IPS DF 4.7 (cell line): ENCODE data around the gene LRRFIP2.
"Not testable (repeated sequence)": the region's sequence is repeated elsewhere in the genome, so short reads cannot be mapped to it uniquely, and the experiment has no call there.

Experiments used
- DNase-seq: peaks from one replicate; pipeline ENCODE4 v3.0.0-alpha.2; 2013; ENCODE audit warnings: low spot score; ENCODE audit errors: extremely low read depth

The LRRFIP2 gene

DNA sequence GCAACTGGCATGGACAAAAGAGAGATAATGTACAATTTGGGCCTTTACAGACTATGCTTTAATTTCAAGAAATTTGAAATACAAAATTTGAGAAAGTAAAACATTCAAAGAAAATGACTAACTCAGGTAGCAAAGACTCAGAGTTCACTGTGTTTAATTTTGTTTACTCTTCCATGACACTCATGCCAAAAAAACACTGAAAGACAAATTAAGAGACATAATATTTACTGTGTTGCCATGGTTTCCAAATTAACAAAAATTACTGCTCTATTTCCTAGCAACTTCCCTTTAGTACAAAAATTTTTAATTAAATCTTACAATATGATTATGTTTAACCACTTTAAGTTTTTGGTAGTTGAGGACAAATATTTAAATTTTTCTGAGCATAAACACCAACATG lies 29.6 kb downstream of the LRRFIP2 start:
- no peak for DNase-seq

DNA sequence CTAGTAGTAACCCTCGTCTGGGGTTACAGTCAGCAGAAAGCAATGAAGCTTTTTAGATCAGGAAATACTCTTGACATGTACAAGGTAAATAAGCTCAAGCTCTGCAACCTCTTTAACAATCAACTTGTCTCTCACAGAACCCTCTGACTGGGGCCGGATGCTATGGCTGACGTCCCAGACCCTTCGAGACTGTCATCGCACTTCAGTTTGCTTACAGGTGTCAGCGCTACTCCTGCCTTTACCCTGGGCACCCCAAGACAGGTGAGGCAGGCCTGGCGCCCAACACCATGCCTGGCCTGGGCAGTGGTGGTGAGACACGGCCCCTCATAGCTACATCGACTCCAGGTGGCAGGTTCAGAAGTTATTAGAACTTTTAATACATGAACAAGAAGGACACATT lies 30.6 kb downstream of the LRRFIP2 start:
- DNase-seq: no peak

DNA sequence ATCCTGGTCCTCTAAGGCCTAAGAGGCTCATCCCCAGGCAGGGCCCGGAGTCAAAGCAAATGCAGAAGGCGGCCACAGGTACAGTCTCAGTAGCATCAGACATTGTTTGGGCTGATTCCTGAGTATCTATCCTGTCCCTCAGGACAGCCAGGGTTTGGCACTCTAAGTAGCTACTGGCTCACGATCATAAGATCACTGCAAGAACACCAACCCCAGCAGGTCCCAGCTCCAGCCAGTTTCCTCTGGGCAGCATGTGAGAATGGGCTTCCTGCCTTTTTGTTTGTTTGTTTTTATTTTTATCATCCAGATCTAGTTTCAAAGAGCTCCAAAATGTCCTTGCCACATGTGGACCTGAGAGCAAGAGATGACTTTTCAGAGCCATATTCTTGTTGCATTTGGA lies 32.7 kb downstream of the LRRFIP2 start:
- no peak for DNase-seq

DNA sequence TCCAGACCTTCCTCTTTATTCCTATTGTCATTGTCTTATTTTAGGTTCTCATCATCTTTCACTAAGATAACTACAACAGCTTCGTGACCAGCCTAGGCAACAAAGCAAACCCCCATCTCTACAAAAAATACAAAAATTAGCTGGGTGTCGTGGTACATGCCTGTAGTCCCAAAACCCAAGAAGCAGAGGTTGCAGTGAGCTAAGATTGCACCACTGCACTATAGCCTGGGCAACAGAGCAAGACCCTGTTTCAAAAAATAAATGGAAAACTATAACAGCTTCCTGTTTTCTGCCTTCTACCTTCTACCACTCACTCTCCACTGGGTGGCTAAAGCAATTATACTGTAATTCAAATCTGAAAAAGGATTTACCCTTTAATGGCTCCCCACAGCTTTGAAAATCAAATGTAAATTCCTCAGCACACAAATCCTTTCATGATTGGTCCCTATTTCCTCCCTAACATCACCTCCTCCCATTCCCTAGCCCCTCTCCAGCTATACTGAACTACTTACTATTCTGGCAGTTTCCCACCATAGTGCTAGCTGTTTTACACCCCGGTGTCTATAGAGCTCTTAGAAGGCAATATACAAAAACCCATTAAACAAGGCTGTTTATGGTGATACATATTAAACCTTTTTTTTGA lies 33.4 kb downstream of the LRRFIP2 start:
- DNase-seq: no peak

DNA sequence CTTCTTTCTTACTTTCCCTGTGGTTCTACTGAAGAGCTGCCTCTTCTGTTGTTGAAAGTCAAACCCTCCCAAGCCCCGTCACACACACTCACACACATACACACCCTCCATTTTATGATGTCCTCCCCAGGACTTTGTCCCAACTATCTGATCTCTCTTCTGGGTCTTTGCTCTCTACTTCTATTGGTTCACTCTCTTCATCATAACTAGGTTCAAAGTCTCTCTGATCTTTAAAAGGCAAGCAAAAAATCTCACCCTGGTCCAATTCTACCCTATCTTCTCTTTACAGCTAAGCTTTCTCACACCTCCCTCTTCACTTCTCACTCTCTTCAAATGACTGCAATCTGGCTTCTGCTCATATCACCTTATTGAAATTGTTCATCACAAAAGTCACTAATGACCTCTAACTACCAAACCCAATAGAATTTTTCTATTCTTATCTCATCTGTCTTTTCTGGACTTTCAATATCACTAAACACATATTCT lies 34.8 kb downstream of the LRRFIP2 start:
- no peak for DNase-seq

DNA sequence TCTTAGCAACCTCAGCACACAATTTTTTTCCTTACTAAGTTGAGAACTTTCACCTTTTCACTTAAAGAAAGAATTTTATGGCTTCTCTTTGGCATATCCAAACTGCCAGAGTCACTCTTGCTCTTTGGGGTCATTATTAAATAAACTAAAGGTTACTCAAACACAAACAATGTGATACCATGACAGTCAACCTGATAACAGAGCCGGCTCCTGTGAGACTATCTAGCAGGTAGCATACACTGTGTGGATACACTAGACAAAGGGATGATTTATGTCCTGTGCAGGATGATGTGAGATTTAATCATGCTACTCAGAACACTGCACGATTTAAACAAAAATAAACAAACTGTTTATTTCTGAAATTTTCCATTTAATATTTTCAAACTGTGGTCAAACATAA lies 35.6 kb downstream of the LRRFIP2 start:
- DNase-seq: no peak

DNA sequence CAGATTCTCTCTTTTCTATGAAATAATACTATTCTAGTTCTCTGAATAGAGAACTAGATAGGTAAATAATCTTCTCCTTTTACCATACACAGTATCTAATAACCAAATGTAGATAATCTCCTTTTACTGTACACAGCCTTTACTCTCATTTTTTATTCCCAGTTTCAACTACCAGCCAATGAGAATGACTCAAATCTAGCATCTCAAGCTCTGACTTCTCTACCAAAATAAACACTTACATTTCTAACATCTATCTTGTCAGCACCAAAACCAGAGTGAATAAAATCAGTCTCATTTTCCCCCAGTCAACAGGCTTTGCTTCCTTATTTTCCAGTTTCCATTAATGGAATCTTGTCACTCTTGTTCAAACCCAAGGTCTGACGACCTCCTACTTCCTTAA lies 36.9 kb downstream of the LRRFIP2 start:
- no peak for DNase-seq

DNA sequence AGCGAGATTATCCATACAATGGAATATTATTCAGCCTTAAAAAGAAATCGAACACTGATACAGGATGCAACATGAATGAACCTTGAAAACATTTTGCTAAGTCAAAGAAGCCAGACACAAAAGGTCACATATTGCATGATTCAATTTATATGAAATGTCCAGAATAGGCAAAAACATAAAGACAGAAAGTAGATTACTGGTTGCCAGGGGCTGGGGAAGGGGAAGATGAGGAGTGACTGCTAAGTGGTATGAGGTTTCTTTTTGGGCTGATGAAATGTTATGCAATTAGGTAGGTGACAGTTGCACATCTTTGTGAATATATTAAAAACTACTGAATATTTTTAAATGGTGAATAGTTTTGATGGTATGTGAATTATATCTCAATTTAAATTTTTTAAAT lies 38.3 kb downstream of the LRRFIP2 start:
- no peak for DNase-seq

DNA sequence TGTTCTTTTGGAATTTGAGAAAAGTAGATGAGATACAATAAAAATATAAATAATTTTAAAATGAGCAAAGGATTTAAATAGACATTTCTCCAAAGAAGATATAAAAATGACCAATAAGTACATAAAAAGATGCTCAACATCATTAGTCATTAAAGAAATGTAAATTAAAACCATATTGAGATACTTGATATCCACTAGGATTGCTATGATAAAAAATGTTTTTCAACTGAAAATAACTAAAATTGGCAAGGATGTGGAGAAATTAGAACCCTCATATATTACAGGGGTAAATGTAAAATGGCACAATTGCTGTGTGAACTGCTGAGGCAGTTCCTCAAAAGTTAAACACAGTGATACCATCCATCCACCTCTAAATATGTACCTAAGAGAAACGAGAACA lies 38.8 kb downstream of the LRRFIP2 start:
- DNase-seq: no peak

DNA sequence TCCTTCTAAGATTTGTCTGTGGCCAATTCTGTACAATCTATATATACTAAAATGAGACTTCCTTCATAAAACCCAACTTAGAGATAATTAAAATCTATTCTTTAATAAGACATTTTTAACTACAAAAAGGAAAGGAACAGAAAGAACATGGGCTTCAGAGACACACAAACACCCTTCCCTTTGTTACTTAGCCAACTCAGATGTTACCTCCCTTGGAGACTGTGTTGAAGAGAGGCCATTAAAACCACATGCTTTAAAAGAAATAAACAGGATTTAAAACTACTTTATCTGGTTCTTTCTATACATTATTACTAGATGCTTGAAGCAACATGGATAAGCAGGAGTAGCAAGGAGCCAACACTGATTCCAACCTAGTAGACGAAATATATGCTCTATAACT lies 42.0 kb downstream of the LRRFIP2 start:
- no peak for DNase-seq

DNA sequence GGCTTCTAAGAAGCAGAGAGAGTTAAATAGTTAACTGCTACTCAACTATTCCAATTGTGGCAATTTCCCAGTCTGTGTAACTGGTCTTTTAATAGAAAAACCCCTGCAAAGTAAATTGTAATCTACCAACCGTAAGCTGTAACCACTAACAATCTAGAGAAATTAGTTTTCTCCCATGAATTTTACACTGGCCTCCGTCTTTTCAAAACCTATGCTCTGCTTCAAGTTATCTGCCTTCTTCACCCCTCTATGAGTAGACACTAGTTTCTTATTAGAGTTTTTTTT lies 42.6 kb downstream of the LRRFIP2 start:
- DNase-seq: no peak

DNA sequence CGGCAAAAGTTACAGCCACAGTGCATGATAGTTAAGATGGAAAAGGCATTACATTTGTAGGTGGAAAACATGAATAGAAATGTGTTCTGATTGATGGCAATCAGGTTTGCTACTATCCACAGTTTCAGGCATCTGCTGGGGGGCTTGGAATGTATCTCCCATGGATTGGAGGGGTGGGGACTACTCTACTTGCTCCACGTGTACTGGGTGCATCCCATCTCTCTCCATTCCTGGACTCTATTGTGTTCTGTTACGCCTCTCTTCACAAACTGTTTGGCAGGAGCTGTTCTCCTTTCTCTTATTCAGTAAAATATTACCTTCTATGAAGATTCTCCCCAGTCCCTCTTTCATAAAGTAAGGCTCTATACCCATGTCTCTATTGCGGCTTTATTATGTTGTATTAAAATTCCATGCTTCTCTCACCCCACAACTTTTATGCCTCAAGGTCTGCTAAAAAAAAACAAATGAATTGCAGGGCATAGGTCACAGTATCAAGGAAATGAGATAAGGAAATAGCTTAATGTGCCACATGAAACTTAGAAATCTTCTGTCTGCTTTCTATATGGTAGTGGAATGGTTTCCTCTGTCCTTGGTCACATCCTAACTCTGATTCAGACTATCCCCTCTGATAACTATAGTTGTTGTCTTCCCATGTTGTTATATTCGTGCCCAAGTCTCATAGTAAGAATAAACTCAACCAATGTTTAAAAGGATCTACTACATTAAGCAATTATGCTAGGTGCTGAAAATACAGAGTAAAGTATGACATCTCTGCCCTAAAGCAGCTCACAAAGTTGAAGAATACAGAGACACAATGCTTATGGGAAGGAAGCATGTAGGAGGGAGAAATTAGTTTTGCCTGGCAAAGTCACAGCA lies 43.2 kb downstream of the LRRFIP2 start:
- no peak for DNase-seq

DNA sequence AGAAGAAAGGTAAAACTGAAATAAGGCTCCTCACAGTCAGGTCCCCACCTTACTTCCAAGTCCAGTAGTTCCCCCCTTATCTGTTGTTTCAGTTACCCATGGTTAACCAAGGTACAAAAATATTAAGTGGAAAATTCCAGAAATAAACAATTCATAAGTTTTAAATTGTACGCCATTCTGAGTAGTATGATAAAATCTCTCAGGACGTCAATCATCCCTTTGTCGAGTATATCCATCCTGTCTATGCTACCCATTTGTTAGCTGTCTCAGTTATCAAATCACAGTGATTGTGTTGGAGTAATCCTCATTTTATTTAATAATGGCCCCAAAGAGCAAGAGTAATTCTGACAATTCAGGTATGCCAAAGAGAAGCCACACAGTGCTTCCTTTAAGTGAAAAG lies 43.9 kb downstream of the LRRFIP2 start:
- DNase-seq: no peak

DNA sequence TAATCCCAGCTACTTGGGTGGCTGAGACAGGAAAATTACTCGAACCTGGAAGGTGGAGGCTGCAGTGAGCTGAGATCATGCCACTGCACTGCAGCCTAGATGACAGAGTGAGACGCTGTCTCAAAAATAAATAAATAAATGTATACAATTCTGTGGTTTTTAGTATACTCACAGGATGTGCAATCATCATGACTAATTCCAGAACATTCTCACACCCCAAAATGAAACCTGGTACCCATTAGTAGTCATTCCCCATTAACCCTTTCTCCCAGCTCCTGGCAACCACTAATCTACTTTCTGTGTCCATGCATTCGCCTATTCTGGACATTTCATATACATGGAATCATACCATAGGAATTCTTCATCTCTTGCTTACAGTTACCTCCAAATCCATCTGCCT lies 44.5 kb downstream of the LRRFIP2 start:
- no peak for DNase-seq

DNA sequence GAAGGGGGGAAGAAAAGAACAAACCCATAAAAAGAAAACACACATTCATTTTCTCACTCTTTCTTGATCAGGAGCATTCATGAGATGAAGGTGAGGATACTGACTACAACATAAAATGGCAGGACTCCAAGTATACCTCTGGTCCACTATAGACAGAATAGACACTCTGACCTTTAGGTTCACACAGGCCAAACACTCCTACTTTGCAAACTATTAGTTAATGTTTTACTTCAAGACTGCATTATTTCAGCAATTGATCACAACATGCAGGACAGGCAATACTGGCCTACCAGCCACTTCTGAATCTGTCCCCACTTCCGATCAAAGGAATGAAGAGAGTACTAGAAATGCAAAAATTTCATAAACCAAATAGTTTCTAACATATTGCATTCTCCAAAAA lies 47.0 kb downstream of the LRRFIP2 start:
- DNase-seq: no peak

DNA sequence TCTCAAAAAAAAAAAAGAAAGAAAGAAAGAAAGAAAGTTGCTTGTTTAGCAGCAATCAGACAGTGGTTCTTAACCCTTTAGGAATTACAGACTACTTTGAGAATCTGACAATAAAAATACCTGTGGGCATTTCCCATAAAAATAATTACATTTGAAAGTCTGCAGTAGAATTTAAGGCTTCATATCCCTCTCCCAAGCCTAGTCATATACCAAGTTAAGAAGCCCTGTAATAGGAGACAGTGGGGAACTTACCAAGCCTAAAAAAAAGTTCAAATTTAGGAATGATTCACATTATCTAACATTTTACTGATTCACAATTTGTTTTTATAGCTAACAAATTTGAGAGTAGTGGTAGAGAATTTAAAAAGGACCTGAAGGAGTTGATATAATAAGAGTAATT lies 47.5 kb downstream of the LRRFIP2 start:
- no peak for DNase-seq

DNA sequence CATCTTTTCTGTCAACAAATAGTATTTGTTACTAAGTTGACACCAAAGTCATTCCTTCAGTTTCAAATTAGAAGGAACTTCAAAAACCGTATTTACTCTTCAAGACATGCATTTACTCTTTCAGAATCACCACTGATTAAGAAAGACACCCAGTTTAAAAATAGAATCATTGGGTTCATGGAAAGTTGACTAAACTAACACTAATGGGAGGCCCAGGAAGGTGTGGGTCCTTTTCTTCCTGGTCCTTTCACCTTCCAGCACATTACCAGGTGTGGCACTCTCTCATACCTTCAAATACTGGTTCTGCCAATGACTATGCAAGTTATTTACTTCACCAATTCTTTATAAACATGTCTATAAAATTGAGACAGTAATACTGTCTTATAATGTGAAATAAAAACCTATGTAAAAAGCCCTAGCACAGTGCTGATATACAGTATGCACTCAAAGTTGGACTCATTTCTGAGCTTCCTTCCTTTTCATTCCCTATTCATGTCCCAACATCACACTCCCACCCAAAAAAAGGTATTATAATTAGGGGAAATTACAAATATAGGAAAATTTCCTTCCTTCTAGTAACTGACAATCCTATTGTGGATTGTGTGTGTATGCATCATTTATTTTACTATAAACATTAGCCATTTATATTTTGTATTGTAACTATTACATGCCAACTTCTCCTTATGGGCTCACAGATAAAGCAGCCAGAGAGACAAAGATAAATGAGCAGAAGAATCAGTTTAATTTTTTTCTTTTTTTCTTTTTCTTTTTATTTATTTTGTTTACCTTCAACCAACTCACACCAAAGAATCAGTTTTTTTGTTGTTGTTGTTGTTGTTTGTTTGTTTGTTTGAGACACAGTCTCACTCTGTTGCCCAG lies 48.9 kb downstream of the LRRFIP2 start:
- DNase-seq: no peak

DNA sequence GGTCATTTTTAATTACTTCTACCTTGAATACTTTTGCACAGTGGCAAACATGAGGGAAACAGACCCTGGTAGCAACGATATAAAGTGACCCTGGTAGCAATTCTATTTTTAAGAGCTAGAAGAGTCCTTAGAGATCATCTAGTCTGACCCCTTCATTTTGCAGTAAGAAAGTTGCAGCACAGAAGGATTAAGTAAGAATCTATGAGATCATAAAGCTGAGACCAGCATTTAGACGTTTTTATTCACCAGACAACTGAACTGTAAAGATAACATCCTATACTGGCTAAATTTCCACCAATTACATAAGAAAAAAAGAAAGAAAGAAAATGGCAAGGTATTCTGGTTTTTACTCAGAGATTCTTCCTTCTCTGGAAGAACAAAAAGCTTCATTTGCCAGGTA lies 49.9 kb downstream of the LRRFIP2 start:
- no peak for DNase-seq

DNA sequence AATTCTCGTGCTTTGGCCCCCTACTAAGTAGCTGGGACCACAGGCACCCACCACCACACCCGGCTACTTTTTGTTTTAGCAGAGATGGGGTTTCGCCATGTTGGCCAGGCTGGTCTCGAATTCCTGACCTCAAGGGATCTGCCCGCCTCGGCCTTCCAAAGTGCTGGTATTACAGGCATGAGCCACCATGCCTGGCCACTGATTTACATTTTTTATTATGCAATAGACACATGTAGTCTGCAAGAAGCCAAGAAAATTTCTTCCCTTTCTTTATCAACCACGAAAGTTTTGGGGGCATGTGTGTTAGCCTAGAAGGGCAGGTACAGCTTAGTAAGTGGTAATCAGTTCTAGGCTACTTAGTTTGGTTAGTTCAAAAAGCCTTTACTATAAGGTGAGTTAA lies 51.1 kb downstream of the LRRFIP2 start:
- DNase-seq: no peak

DNA sequence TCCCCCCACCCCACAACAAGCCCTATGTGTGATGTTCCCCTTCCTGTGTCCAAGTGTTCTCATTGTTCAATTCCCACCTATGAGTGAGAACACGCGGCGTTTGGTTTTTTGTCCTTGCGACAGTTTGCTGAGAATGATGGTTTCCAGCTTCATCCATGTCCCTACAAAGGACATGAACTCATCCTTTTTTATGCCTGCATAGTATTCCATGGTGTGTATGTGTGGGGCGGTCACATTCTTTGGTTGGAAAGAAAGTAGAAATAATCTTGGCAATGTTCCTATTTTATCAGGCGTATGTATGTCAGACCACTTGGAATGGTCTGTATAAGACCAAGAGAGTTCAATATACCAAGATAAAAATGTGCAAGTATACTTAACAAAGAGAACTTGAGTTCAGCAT lies 52.3 kb downstream of the LRRFIP2 start:
- not testable (repeated sequence) for DNase-seq

DNA sequence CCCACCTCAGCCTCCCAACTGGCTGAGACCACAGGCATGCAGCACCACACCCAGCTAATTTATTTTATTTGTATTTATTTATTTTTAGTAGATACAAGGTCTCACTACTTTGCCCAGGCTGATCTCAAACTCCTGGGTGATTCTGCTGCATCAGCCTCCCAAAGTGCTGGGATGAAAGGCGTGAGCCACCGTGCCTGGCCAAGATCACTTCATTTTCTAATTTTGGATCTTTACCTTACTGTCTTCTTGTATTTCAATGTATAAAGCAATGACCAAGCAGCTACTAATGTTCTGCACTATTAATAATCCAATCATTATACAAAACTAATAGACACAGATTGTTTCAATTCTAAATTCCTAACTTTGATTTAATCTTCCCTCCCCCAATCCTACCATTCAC lies 56.2 kb downstream of the LRRFIP2 start:
- DNase-seq: no peak

DNA sequence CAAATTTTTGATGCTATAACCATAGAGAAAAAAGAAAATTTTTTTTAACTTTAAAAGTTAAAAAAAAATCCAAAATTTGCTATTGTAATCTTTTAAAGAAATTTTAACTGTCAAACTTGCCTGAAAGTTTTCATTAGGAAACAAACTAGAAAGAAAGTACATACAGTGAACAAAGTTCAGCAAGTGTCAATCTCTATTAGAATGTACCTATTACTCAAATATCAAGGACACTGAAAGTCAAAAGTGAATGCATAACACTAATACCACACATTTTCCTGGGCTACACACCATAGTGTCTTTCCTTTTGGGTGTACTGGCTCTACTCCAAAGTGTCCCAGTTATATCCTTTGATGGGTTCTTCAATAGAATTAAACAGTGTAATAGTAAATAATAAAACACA lies 56.8 kb downstream of the LRRFIP2 start:
- DNase-seq: no peak
